Measurements from ENCODE around the gene MTFR1L.

Gene MTFR1L

DNA sequence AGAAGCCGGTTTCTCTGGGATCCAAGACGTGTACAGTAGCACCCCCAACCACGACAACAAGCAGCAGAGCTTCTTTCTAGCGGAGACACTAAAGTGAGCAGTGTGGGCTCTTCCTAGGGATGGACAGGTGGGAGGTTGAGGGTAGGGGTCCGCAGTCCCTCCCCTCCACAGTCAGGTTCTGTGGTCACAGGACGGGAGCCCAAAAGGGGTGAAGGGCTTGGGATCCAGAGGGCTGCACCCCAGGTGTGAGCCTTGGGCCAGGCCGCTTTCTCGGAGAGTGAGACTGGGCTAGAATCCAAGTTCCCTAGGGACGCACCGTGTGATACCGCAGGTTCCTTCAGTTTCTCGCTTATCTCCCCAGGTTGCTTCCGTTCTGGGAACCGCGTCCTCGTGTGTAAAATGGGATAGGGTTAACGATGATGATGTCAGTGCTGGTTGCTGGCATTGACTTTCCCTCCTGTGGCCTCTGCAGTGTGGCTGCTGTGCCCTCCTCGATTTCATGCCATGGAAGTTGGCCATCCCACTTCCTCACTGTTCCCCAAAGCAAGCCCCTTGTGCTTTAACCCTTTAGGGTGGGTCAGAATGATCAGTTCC is 37.0 kb upstream of the MTFR1L start:
- DNase-seq (ENCODE audit: low read depth): no peak
- TF ChIP-seq, protein P1, sequence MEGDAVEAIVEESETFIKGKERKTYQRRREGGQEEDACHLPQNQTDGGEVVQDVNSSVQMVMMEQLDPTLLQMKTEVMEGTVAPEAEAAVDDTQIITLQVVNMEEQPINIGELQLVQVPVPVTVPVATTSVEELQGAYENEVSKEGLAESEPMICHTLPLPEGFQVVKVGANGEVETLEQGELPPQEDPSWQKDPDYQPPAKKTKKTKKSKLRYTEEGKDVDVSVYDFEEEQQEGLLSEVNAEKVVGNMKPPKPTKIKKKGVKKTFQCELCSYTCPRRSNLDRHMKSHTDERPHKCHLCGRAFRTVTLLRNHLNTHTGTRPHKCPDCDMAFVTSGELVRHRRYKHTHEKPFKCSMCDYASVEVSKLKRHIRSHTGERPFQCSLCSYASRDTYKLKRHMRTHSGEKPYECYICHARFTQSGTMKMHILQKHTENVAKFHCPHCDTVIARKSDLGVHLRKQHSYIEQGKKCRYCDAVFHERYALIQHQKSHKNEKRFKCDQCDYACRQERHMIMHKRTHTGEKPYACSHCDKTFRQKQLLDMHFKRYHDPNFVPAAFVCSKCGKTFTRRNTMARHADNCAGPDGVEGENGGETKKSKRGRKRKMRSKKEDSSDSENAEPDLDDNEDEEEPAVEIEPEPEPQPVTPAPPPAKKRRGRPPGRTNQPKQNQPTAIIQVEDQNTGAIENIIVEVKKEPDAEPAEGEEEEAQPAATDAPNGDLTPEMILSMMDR (conservative IDR thresholded peaks at IDR 0.05; ENCODE audit: low read depth, low read length): no peak
- H3K4me3 ChIP-seq (ENCODE audit: low read depth, low read length): no peak overlapping the region

DNA sequence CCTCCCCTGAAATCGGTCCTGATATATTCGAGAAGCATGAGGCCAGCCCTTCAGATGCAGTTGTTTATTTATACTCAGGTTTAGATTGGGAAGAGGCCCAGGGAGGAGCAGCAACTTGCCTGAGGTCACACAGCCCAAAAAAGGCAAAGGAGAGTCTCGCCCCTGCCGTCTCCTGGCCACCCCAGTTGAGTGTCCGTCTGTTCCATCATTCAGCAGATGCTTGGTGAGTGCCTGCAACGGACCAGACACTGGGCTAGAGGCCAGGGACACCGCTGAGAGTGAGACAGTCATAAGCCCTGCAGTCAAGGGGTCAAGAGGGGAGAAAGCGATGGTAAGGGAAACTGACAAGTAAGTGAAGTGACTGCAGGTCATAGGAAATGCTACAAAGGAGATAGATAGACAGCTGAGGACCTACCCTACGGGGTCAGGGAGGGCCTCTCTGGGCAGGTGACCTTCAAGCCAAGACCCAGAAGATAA is 35.1 kb upstream of the MTFR1L start:
- H3K4me3 ChIP-seq (ENCODE audit: low read depth, low read length): no peak overlapping the region
- TF ChIP-seq, protein P1 (conservative IDR thresholded peaks at IDR 0.05; ENCODE audit: low read depth, low read length): no peak
- DNase-seq (ENCODE audit: low read depth): peak; percentile 65

DNA sequence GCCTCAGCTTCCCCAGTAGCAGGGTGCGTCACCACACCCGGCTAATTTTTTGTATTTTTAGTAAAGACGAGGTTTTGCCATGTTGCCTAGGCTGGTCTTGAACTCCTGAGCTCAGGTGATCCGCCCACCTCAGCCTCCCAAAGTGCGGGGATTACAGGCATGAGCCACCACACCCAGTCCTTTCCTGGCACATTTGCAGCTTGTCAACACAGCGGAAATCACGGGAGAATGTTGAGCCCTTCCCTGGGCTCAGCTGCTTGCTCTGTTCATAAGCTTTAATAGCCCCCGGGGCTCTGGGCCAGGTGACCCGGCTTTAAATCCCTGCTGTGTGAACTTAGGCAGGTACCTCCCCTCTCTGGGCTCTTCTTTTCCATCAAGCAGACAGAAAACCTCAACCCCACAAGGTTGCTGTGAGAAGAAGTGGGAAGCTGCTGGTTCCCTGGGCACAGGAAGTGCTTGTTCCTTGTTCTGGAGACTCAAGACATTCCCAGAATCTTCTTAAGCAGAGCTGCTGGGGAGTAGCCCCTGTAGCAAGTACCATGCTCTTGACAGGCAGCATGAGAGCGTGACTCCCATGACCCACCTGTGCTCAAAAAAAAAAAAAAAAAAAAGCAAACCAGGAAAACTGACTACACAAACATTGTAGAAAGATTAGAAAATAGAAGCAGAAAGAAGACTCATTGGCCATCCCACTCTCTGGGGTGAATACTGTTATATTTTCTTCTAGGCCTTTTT is 34.3 kb upstream of the MTFR1L start:
- TF ChIP-seq, protein P1 (conservative IDR thresholded peaks at IDR 0.05; ENCODE audit: low read depth, low read length): no peak
- H3K4me3 ChIP-seq (ENCODE audit: low read depth, low read length): no peak overlapping the region
- DNase-seq (ENCODE audit: low read depth): no peak

DNA sequence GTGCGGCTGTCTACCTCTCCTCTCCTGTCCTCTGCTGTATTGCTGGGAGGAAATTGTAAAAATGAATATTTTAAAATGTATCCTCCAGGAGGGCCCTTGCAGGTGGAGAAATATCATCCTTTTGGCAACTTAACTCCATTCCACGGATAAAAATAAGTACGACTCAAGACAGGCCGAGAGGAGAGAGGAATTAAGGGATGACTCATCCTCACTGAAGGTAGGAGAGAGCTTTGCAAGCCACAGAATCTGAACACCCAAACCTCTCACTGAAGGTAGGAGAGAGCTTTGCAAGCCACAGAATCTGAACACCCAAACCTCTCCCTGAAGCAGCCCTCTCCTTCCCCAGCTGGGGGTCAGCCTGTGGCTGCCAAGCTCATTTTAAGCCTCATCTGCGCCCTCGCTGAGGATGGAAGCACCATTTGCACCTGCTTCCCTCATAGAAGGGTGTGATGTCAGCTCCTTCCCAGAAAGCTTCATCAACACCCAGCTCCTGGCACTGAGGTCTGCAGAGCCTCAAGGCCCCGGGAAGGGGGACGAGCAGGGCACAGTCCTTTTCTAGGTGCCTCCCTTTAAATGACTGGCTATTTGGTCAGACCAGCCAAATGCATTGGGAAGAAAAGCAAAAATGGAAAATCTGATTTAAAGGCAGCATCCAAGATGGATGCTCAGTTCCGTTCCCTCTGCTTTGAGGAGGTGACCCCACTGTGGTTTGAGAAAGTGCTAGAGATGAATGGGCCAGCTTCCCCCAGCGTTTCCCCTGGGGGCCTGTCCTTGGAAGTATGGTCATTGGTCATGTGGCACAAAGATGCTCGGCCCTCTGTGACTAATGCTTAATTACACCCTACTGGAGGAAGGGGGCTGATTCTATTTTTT is 32.6 kb upstream of the MTFR1L start:
- TF ChIP-seq, protein P1 (conservative IDR thresholded peaks at IDR 0.05; ENCODE audit: low read depth, low read length): no peak
- peak; percentile 55 for DNase-seq (ENCODE audit: low read depth)
- no peak overlapping the region for H3K4me3 ChIP-seq (ENCODE audit: low read depth, low read length)

DNA sequence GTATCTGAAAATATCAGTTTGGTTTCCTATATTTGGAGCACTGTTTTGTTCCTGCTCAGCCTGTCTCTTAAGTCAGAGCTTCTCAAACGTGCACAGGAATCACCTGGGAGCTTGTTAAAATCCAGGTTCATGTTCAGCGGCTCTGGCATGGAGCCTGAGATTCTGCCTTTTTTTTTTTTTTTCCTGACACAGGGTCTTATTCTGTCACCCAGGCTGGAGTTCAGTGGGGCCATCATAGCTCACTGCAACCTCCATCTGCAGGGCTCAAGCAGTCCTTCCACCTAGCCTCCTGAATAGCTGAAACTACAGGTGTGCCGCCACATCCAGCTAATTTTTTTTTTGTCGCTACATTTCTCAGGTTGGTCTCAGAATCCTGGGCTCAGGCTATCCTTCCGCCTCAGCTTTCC is 32.0 kb upstream of the MTFR1L start:
- H3K4me3 ChIP-seq (ENCODE audit: low read depth, low read length): no peak overlapping the region
- DNase-seq (ENCODE audit: low read depth): no peak
- TF ChIP-seq, protein P1 (conservative IDR thresholded peaks at IDR 0.05; ENCODE audit: low read depth, low read length): no peak

DNA sequence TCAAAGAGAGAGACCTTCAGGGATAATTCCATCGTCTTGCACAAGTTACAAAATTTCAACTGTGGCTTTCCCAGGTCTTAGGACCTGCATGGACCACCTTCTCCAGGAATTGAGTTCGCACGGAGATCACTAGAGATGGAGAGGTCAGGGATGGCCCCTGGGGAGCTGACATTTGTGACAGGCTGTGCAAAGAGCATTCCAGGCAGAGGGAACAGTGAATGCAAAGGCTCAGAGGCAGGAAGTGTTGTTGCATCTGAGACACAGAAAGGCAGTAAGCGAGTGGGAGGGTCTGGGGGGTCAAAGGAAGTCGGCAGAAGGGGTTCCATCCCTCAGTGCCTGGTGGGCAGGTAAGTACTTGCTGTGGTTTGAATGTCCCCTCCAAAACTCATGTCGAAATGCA is 29.3 kb upstream of the MTFR1L start:
- DNase-seq (ENCODE audit: low read depth): no peak
- TF ChIP-seq, protein P1 (conservative IDR thresholded peaks at IDR 0.05; ENCODE audit: low read depth, low read length): no peak
- no peak overlapping the region for H3K4me3 ChIP-seq (ENCODE audit: low read depth, low read length)

All from choroid plexus epithelial cell (primary cell).